RPMI8226 (cell line): ENCODE measurements around the gene GMPR.
A peak's percentile ranks its signal among the peaks of the same experiment; 100 is the strongest.

Experiments
- DNase-seq: peaks from one replicate; pipeline ENCODE4 v3.0.0-alpha.2; 2015

Gene GMPR

DNA sequence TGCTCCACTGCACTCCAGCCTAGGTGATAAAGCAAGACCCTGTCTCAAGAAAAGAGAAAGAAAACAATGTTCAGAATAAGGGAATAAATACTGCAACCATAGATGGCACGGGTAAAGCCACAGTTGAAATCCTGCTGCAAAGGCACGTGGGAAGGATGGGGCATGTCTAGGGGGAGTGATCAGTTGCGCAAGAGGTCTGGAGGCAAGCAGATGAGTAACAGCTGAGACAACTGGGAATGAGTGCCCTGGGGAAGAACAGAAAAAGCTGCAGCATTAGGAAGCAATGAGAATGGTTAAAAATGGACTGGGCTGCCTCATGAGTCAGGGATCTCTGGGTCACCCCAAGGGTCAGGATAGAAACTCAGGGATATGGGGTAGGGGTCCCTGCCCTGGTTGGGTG, 96.3 kb downstream of the GMPR start:
- DNase-seq: no peak

- no peak for DNase-seq
Observed at GRCh38 chr6:16335176-16335575, 96.8 kb downstream of the GMPR start.

DNA sequence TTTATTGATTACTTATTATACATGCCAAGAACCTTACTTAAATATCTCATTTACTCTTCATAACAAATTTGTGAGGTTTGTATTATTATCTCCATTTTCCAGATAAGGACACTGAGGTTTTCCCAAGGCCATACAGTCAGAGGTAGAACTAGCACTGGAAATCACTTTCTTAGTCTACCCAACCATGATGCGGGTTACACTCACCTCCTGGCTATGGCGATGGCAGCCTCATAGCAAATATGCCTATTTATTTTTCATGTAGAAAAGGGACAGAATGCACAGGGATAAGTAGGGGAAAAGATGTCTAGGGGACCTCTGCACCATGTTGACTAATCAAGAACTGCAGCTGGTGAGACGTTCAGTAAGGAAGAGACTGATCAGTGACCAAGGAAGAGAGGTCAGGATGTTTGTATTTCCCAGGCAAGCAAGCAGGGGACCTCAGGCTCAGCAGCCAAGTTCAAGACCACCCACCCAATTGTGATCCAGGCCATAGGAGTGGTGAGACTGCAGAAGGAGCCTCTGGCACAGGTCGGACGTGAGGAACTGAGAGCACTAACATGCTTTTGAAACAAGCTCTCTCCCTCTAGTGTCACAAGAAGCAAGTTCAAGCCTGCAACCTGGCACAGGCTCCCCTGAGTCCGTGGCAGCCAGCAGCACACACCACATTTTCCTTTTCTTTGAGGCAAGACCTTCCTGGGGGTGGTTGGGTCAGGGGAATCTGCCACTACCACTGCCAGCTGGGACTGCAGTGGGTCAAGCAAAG, 97.8 kb downstream of the GMPR start:
- no peak for DNase-seq

GRCh38 chr6:16336911-16337294, 98.5 kb downstream of the GMPR start:
- no peak for DNase-seq

DNA sequence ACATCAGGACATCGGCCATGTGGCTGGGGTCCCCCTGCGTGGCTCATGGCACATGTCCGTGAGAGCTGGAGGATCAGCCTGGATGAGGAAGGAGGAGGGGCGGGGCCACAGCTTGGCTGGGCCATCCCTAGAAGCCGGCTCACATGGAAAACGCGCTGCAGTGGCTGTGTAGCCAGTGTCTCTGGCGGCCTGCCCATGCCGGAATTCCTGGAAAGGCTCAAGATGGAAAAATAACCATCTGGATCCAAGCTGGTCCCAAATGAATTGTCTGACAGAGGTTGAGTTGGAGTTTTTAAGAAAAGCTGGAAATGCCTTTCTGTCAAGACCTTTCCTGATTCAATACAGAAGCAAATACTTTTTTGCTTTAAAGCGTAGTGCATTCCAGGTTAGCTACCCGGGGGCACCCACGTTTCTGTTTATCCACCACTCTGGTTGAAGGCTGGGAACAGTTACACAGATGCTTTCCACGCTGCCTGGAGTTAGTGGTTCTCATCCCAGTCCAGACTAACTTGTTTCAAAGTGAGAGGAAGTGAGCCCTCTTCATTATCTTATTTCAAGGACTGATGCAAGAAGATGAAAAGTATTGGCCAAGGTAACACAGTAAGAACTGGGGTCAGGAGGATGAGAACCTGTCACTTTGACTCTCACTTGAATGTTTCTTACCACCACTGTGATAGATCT, 99.0 kb downstream of the GMPR start:
- no peak for DNase-seq

GRCh38 chr6:16338577-16339264, 100.3 kb downstream of the GMPR start:
- peak; percentile 26 for DNase-seq

- DNase-seq: no peak
Observed at GRCh38 chr6:16339265-16339587, 100.8 kb downstream of the GMPR start.

DNA sequence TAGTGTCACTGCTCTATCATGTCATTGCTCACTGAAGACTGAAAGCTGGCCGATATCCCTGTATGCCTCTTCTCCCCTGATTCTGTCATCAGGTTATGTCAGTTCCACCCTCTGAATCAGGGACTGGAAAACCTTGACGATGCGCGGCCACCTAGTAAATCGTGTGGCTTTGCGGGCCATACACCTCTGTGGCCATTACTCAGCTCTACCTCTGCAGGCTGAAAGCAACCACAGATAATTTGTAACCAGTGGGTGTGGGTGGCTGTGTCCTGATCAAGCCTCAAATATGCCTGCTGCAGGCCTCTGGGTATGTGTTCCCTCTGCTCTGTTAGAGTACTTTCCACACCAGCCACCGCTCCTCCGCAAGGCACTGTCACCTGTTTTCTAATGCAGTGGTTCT, 105.2 kb downstream of the GMPR start:
- no peak for DNase-seq

GRCh38 chr6:16344756-16345155, 106.4 kb downstream of the GMPR start:
- DNase-seq: no peak
